Measurements from ENCODE around the gene GZMB.

- TF ChIP-seq EZH2 (IDR thresholded peaks at IDR 0.05) (no peak), POLR2AphosphoS5 (IDR thresholded peaks at IDR 0.05; ENCODE audit: borderline replicate concordance, low read depth, low read length) (no peak)
These were observed 31.5 kb upstream of the GZMB start for GRCh38 chr14:24665440-24665991.

Data from SK-N-MC (cell line).